Endothelial cell of umbilical vein (primary cell): Measurements from ENCODE around the gene HSD3B7. TPM values are rescaled to one million over a fixed set of nuclear protein-coding genes. Genes with fewer than 3 reads are reported as not detected.

ENCODE experiments used
- BruUV-seq: library from RNA; stranded (reverse); fragments of 400-500 nt; replicated peaks from 2 replicates; lab custom pipeline; 2021; lab: Mats Ljungman, UMichigan
- CTCF ChIA-PET: fragments of 300-600, 350-600 bp; sonication (Branson Sonifier 250); formaldehyde crosslinking; loops from one replicate; lab custom pipeline; 2021; ENCODE audit warnings: antibody characterized with exemption, inconsistent platforms; lab: Charles Lee
- POLR2A ChIA-PET: fragments of 300-600, 350-600 bp; sonication (Branson Sonifier 250); formaldehyde crosslinking; loops from one replicate; lab custom pipeline; 2021; ENCODE audit warnings: antibody characterized with exemption, inconsistent platforms; lab: Charles Lee
- DNase-seq: peaks from one replicate; pipeline ENCODE4 v3.0.0-alpha.2; 2011; ENCODE audit warnings: low read depth, low spot score
- FAIRE-seq: peaks from 2 replicates; lab custom pipeline; 2011; peaks lifted over from hg19 to GRCh38; lab: Jason Lieb, UNC
- H2AFZ ChIP-seq: 2 replicates; pipeline ENCODE4 v1.6.0; 2012; ENCODE audit warnings: low read depth, low read length, control low read depth, inconsistent platforms
- H3K27ac ChIP-seq: 2 replicates; pipeline ENCODE4 v1.5.1; 2011; ENCODE audit warnings: low read depth, mild to moderate bottlenecking, control low read depth, low read length, moderate library complexity; ENCODE audit not compliant: insufficient read depth
- H3K27me3 ChIP-seq, 2 experiments: 2 replicates each; pipeline versions ENCODE4 v1.6.0 to v1.6.1; 2011; ENCODE audit warnings: low read length in 2 of 2, mixed read lengths in 1 of 2; ENCODE audit not compliant: control insufficient read depth in 2 of 2, insufficient read depth in 2 of 2
- H3K36me3 ChIP-seq, 2 experiments: 2 replicates in 1 of 2; 3 replicates in 1 of 2; pipeline ENCODE4 v1.5.1; 2011; ENCODE audit warnings: low read length in 2 of 2, mild to moderate bottlenecking in 1 of 2, moderate library complexity in 1 of 2; ENCODE audit not compliant: control insufficient read depth in 2 of 2, insufficient read depth in 2 of 2; ENCODE audit errors: extremely low read depth in 1 of 2
- H3K4me1 ChIP-seq: 3 replicates; pipeline ENCODE4 v1.5.1; 2011; ENCODE audit warnings: mild to moderate bottlenecking, low read length; ENCODE audit not compliant: control insufficient read depth, insufficient read depth; ENCODE audit errors: extremely low read depth
- H3K4me2 ChIP-seq: 2 replicates; pipeline ENCODE4 v1.6.1; 2011; ENCODE audit warnings: low read length, control low read depth, mixed read lengths; ENCODE audit not compliant: insufficient read depth
- H3K4me3 ChIP-seq, 3 experiments: fragments of 200-600 bp in 1 of 3; sonication (generic), shearing (Covaris generic) in 1 of 3; replicated peaks in 1 of 3; 2 replicates each; pipeline ENCODE4 v1.5.1; 2011 to 2016; ENCODE audit warnings: control low read depth in 3 of 3, low read length in 3 of 3, mild to moderate bottlenecking in 2 of 3, inconsistent platforms in 1 of 3, low read depth in 1 of 3, moderate library complexity in 1 of 3; ENCODE audit not compliant: insufficient read depth in 1 of 3
- H3K79me2 ChIP-seq: 2 replicates; pipeline ENCODE4 v1.6.0; 2012; ENCODE audit warnings: low read length, inconsistent platforms; ENCODE audit not compliant: control insufficient read depth, insufficient read depth
- H3K9ac ChIP-seq: replicated peaks from 2 replicates; pipeline ENCODE3; 2011; ENCODE audit warnings: low read length, control low read depth; ENCODE audit not compliant: insufficient read depth; ENCODE audit errors: extremely low read depth
- H3K9me1 ChIP-seq: replicated peaks from 3 replicates; pipeline ENCODE4 v1.6.0; 2011; ENCODE audit warnings: mild to moderate bottlenecking, low read length; ENCODE audit not compliant: control insufficient read depth, insufficient read depth; ENCODE audit errors: extremely low read depth
- H3K9me3 ChIP-seq: replicated peaks from 2 replicates; pipeline ENCODE4 v1.5.1; 2012; ENCODE audit warnings: low read length, inconsistent platforms; ENCODE audit not compliant: control insufficient read depth, insufficient read depth
- H4K20me1 ChIP-seq: replicated peaks from 2 replicates; pipeline ENCODE3; 2011; ENCODE audit warnings: mild to moderate bottlenecking, low read length; ENCODE audit not compliant: control insufficient read depth, insufficient read depth; ENCODE audit errors: extremely low read depth
- CTCF ChIP-seq, 2 donors: IDR thresholded peaks; 1 replicate in 1 of 2; 2 replicates in 1 of 2; pipeline ENCODE4 v1.5.1; 2011; ENCODE audit warnings: low read length in 2 of 2, mild to moderate bottlenecking in 2 of 2, moderate library complexity in 2 of 2, control low read depth in 1 of 2, inconsistent platforms in 1 of 2, low read depth in 1 of 2; ENCODE audit not compliant: insufficient read depth in 1 of 2; ENCODE audit errors: extremely low read depth in 1 of 2
- EZH2 ChIP-seq: IDR thresholded peaks from 2 replicates; pipeline ENCODE4 v1.6.1; 2012; ENCODE audit warnings: borderline replicate concordance, low read depth, mild to moderate bottlenecking, moderate library complexity, low read length, inconsistent platforms; ENCODE audit not compliant: severe bottlenecking
- FOS ChIP-seq: IDR thresholded peaks from 2 replicates; pipeline ENCODE4 v1.6.1; 2011; ENCODE audit warnings: mild to moderate bottlenecking, low read length, moderate library complexity, borderline replicate concordance; ENCODE audit not compliant: insufficient read depth
- GATA2 ChIP-seq: IDR thresholded peaks from 2 replicates; pipeline ENCODE4 v1.7.0; 2011; ENCODE audit warnings: low read depth, mild to moderate bottlenecking, moderate library complexity, mixed read lengths, low read length; ENCODE audit not compliant: insufficient read length, insufficient read depth
- JUN ChIP-seq: IDR thresholded peaks from 2 replicates; pipeline ENCODE4 v1.6.1; 2011; ENCODE audit warnings: borderline replicate concordance, low read depth; ENCODE audit not compliant: insufficient read length, insufficient read depth
- MAX ChIP-seq: IDR thresholded peaks from 2 replicates; pipeline ENCODE4 v1.6.1; 2011; ENCODE audit not compliant: insufficient read depth, insufficient read length
- MYC ChIP-seq: IDR thresholded peaks from one replicate; pipeline ENCODE4 v1.6.1; 2011; ENCODE audit warnings: mild to moderate bottlenecking, low read depth, low read length
- POLR2A ChIP-seq: IDR thresholded peaks from 2 replicates; pipeline ENCODE4 v1.6.1; 2012; ENCODE audit warnings: low read depth, mild to moderate bottlenecking, control low read depth, low read length
- POLR2AphosphoS5 ChIP-seq: IDR thresholded peaks from 2 replicates; pipeline ENCODE4 v1.6.1; 2012; ENCODE audit warnings: low read depth, mild to moderate bottlenecking, control low read depth, low read length, moderate library complexity; ENCODE audit not compliant: insufficient read depth
- dilution Hi-C: fragments of 300-500 bp; cut with MboI; formaldehyde crosslinking; loops from one replicate; pipeline ENCODE4 v1.15.0; 2019; ENCODE audit warnings: low sequenced_read_pairs; ENCODE audit not compliant: extremely low pct_ligation_motif_present
- intact Hi-C: fragments of 100-400 bp; cut with micrococcal nuclease; formaldehyde crosslinking; loops from one replicate; pipeline ENCODE4 v1.10.0; 2022
- polyA plus RNA-seq, 4 experiments: library from polyadenylated mRNA; depleted of rRNA in 3 of 4; stranded (reverse) in 3 of 4; unstranded in 1 of 4; fragments of >200 nt; gene quantifications; 2 replicates each; pipeline versions ENCODE4 v1.2.1 to v1.2.3, GENCODE V29; 2011 to 2012; ENCODE audit warnings: missing spikeins in 1 of 4
- total RNA-seq: library from RNA; stranded (reverse); gene quantifications from 2 replicates; pipeline ENCODE4 v1.2.3, GENCODE V29; 2021

The HSD3B7 gene
- total and polyA plus RNA-seq, 2 donors (not counting 3 experiments of a cell fraction or from before 2014, with no cell fraction given), result 3.5 to 4.8 TPM

- no peak for FAIRE-seq
Measured at GRCh38 chr16:30942426-30942806, 42.6 kb upstream of the HSD3B7 start.

More at GRCh38 chr16:30942426-30942806, 42.6 kb upstream of the HSD3B7 start:
- Histone ChIP-seq H4K20me1 (no peaks in the 10 kb centered on the region), H2AFZ (no peak overlapping the region), H3K36me3 (peaks cover 4 to 26% of the 10 kb centered on the region in 2 experiments), H3K9me1 (no peaks in the 10 kb centered on the region), H3K4me2 (no peak overlapping the region), H3K27ac (no peak overlapping the region), H3K27me3 (no peaks in the 10 kb centered on the region), H3K9me3 (no peaks in the 10 kb centered on the region), H3K4me3 (no peak overlapping the region), H3K4me1 (peaks cover 2% of the 10 kb centered on the region), H3K79me2 (no peaks in the 10 kb centered on the region), H3K9ac (no peak overlapping the region)
- dilution Hi-C loops (no loop called here), intact Hi-C loops (loop anchor here (1.0 kb wide), 2 partner anchors 20 to 98 kb away; no protein-coding TSS in a partner anchor)
- BruUV-seq, result no TSS peak
- CTCF ChIA-PET, result interaction anchor here (1.0 to 6.7 kb wide), 11 partner anchors 9 to 926 kb away, joined by 3 to 60 read pairs (median 5); partner anchors contain the start of gene FBXL19
- POLR2A ChIA-PET, result interaction anchor here (0.6 to 1.6 kb wide), 2 partner anchors 10 to 240 kb away, joined by 3 read pairs; no protein-coding TSS in a partner anchor
- DNase-seq, result no peak
- TF ChIP-seq GATA2 (no peak), MYC (no peak), MAX (no peak), CTCF (IDR thresholded peaks at IDR 0.05; ENCODE audit: extremely low read depth in 1 of 2, insufficient read depth in 1 of 2, low read depth in 1 of 2, low read length in 2 of 2) (no peak), FOS (no peak), EZH2 (no peak), JUN (no peak), POLR2AphosphoS5 (no peak), POLR2A (no peak)
